GM21390 (cell line): ENCODE measurements around the gene SERPINA1.
"Not testable (repeated sequence)": the region's sequence is repeated elsewhere in the genome, so short reads cannot be mapped to it uniquely, and the experiment has no call there.

Experiments used
- ATAC-seq: cut with Tn5 transposase; IDR thresholded peaks from one replicate; pipeline ENCODE4 v1.9.1; 2021; ENCODE audit not compliant: unreplicated experiment

Gene SERPINA1

DNA sequence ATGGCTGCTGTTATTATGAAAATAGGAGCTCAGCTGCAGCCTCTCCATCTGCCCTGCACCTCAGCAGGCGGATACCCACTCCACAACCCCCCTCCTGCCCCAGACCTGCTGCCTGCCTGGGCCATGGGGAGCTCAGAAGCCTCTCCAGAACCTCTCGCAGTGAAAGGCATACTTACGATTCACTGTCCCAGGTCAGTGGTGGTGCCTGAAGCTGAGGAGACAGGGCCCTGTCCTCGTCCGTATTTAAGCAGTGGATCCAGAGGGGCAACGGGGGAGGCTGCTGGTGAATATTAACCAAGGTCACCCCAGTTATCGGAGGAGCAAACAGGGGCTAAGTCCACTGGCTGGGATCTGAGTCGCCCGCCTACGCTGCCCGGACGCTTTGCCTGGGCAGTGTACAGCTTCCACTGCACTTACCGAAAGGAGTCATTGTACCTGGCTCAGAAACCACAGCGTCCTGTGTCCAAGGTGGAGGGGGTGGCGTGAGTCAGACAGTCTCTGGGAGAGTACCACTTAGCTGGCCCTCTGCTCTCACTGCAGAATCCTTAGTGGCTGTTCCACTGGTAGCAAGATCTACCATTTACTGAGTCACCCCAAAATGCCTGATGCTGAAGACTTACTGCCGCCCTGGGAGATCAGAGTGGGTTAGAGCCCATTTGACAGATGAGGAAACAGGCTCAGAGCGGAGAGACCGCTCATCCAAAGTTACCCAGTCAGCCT lies at the start of gene SERPINA1:
Gene SERPINA1, minus strand, starts transcription at position 219 of the 720 bp plus-strand sequence. CDS start 5,365 bp downstream, outside the sequence.
- ATAC-seq = no peak

DNA sequence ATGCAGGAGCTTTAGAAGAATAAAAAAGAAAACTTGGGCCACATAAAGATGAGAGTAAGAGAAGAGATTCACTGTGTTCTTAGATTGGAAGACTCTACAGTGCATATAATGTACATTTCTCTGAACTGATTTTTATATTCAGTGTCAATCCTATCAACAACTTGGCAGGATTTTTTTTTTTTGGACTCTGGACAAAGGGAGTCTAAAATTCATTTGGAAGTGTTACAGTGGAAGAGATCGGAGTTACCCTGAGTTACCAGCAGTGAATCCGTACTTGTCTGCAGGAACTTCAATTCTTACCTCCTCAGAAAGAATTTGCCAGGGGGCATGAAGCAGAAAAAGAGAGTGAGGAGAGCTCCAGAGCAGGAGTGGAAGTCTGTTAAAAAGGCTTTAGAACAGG lies 40.2 kb upstream of the SERPINA1 start:
- ATAC-seq = no peak

DNA sequence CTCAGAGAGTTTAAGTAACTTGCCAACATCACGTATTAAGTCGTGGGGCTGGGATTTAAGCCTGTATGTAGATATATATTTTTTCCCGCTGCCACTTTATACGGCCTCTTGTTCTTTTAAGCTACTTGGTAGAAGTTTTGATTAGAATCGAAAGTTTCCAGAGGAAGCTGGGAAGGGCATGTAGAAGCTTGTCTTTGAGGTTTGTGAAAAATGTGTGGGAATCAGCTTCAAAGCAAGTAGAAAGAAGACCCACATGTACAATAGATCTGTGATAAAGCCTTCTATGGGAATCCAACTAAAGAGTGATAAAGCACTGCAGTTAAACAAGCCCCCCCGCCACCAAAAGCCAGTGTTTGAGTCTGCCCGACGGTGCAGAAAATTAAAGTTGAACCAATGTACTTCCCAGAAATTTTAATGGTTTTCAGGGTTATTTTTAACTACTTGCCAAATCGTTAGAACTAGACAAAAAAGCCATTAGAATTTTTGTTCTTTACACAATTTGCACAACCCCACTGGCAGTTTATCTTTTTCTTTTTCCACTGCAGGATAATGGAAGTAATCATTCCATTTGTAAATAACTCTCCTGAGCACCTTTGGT lies 38.7 kb upstream of the SERPINA1 start:
- no peak for ATAC-seq

DNA sequence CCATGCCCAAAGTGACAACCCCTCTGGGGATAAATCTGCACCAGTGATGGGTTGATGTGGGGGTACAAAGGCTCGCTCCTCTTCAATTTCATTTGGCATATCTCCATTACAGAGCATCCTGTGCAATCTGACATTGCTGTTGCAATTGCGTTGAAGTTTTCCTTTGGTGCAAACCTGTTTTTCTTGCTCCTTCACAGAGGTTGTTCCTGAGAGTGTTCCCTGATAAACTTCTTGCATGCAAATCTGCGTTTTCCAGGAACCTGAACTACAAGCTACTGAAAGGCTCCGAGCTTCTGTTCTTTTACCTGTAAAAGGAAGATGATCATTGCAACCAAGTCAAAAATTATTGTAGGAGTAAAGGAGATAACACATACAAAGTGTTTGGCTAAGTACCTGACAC lies 38.1 kb upstream of the SERPINA1 start:
- ATAC-seq = no peak

DNA sequence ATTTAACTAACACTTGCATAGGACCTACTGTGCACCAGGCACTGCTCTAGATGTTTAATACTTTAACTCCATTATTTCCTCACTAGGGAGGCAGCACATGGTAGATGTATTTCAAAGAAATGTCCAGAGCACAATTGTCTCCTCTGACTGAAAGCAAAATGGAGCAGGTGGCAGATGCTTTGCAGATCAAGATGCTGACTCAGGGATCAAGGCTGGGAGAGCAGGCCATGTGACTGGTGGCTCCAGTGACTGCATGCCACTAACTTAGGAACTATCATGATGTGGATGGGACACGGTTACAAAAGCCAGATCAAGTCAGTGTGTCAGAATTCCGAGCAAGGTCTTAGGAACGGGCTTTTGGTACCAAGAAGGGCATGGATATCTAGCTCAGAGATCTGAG lies 36.0 kb upstream of the SERPINA1 start:
- ATAC-seq = no peak

DNA sequence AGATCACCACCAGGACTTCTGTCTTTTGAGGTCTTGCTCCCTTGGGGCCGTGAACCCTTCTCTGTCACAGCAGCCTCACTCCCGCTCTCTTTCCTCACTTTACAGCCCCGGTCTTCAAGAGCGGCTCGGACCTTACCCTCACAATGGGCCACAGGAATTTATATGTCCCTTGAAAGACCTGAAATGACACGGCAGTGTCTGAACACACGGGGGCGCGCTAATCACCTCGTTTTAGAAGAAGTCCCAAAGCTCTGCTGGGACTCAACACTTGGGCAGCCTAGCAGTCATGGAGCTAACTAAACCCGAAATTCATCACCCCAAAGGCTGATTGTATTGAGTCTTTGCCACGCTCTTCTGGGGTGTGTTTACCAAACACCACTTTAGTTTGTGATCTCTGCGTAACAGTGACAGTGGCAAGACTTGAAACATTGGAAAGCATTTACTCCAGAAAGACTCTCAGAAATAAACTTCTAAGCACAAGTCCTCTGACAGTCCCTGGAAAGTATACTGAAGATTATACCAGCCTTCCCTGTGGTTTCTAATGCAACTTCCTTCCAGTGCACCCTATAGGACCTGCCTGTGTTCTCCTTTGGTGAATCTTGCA lies 35.2 kb upstream of the SERPINA1 start:
- ATAC-seq = no peak

DNA sequence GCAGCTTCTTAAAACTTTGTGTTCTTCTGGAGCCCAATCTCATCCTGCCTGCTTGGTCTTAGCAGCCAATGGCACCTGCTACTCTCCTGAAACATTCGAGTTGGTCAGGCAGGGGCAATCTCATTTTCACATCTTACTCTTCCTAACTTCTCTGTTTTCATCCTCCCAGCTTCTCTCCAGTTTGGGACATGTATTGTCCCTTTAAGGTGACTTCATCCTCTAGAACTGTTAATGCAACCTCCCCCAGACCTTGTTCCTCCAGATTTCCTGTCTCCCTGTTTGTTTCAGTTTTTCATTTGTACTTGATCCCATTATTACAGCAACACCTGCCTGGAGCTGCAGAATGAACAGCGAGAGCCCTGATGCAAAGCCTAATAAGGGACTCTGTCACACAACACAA lies 32.9 kb upstream of the SERPINA1 start:
- no peak for ATAC-seq

DNA sequence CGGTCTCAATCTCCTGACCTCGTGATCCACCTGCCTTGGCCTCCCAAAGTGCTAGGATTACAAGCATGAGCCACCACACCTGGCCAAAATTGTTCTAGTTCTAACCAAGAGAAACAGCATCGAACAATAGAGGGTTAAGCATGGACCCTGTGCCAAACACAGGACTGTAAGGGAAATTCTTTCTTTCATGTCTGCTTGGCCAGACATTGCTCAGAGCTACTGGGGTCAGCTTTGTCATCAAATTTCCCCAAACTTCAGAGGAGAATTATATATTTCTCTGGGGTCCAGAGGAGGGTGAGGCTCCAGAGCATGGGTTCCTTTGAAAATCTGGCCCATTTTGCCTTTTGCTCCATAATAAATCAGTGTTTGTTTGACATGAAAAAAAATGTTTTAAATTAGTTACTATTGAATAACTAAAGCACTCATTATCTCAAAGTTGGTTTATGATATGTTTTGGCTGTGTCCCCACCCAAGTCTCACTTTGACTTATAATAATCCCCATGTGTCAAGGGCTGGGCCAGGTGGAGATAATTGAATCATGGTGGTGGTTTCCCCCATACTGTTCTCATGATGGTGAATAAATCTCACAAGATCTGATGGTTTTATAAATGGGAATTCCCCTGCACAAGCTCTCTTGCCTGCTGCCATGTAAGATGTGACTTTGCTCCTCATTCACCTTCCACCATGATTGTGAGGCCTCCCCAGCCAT lies 29.2 kb upstream of the SERPINA1 start:
- ATAC-seq = not testable (repeated sequence)

DNA sequence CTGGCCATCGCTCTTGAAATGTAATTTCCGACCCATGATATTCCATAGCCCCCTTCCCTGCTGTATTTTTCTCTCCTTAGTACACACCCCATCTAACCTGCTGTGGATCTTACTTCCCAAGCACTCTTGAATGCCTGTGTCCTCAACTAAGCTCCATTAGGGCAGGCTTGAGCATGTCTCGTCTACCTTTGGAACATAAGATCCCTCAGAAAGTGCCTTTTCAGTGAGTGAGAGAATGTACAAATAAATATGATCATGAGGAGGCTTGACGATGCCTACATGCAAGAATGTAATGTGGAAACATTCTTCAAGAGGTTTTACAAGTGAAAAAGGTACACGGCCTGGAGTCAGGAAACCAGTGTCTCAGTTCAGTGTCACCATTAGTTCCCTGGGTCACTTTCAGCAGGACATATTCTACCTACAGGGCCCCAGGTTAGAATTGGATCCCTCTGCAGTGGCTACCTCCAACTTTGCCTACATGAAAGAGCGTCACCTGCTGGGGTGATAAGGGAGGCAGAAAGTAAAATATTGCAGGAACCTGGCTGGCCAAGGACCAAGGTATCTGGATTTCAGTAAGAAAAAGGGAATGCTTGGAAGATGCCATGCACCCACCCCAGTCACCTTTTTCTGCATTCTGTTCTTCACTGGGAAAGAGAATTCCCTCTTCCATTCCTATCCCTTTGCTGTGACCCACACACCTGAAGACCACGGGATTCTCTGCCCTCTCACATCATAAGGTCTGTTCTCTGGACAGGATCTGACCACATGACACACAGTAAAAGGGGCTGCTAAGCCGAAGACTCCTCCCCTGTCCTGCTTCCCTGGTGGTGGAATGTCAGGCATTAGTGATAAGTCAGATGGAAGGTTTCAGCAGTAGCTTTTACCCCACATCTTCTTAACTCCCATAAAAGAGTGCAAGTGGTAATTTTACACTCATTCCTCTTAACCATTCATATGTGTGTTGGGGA lies 24.6 kb upstream of the SERPINA1 start:
- ATAC-seq = no peak

DNA sequence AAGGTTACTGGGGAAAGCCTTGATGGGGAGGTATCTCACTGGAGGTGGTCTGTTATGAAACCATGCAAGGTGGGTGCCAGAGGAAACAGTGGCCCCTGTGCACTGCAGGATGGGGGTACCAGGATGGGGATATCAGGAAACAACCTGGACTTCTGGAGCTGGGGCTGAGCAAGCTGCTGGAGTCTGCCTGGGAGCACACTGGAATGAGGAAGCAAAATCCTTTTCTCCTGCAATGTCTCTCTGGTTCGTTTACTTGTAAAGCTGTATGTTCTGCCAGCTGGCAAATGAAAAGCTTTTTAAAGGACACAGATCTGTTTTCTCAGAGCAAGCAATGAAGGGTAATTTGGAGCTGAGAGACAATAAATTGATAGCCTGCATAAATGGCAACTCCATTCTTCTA lies 23.2 kb upstream of the SERPINA1 start:
- ATAC-seq = no peak

DNA sequence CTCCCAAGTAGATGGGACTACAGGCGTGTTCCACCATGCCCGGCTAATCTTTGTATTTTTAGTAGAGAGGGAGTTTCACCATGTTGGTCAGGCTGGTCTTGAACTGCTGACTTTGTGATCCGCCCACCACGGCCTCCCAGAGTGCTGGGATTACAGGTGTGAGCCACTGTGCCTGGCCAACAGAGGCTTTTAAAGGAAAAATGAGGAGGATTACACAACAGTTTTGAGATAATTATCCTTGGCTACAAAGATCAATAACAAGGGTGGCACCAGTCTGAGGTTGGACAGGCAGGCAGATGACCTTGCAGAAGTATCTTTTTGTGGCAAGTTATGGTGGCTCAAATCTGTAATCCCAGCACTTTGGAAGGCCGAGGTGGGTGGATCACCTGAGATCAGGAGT lies 21.0 kb upstream of the SERPINA1 start:
- not testable (repeated sequence) for ATAC-seq

DNA sequence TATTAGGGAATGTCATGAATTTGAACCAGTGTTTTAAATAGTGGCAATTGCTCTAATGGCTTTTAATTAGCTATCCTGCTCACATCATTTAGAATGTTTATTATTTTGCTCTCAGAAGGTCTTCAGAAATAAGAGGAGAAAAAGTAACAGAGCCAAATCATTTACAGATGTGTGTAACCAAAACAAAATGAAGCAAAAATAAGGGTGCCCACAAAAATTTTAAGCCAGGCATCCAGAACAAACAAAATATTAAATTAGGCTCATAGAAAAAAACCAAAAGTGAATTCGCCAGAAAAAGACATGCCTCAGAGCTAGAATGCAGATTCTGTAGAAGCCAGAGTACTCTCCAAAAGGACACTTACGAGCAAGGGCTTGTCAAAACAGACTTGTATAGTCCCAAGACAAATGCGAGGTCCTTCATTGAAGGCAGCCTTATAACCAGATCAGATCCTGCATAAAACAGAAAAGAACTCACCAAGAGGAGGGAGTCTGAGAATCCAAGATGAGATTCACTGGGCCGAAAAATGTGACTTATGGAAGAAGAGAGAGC lies 20.2 kb upstream of the SERPINA1 start:
- no peak for ATAC-seq

DNA sequence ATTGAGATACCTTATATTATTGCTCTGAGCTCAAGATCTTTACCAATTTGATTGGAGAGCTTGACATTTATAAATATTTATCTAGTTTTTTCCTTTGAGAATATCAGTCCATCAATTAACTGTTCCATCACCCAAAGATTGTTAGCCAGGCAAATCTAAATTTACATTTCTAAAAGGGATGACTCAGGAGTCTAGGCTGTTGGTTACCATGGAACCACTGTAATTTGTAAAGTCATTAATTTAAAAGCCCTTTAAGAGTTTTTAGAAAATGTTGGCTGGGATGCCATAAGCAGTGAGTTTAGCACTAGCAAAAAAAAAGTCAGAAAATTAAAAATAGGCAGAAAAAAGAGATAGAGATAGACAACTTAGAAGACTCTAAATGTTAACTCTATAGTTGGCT lies 19.5 kb upstream of the SERPINA1 start:
- ATAC-seq = no peak

DNA sequence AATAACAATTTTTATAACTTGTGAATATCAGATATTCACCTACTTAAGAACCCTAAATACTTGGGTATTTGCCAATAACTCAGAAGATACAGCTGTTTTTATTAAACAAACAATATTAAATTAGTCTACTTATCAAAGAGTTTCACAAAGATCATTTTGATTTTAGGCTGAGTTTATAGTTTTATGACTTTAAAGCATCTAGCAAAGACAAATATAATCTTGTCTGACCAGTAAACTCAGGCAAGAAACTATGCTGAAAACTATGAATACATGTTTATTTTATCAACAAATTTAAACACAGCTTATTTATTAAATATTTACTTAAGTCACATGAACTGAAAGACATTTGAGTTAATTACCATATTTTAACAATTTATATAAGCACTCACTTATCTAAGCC lies 18.5 kb upstream of the SERPINA1 start:
- no peak for ATAC-seq

DNA sequence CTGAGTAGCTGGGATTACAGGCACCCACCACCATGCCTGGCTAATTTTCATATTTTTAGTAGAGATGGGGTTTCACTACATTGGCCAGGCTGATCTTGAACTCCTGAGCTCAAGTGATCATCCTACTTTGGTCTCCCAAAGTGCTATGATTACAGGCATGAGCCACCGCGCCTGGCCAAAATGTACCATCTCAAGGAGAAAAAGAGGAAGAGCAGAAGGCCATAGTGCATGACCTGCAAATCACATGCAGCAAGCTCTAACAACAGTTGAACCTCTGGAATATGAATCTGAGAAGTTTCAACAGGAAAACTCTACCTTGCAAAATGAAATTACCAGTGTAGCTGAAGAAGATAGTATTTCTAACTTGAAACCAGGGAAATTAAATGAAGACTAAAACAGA lies 17.1 kb upstream of the SERPINA1 start:
- ATAC-seq = no peak

DNA sequence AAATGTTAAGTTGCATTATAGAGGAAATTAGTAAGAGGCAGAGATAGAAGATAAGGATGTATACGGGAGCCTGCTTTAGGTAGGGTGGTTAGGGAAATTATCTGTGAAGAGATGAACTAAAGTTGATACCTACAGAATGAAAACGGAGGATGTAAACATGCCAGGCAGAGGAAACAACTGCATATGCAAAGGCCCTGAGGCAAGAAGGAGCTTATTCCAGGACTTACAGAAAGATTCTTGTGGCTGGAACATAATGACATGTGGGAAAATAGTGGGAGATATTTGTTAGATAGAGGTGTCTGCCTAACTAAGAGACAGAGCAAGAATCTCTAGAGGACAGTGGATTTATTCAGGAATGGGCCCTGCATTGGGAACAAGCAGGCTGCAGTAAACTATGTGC lies 16.2 kb upstream of the SERPINA1 start:
- no peak for ATAC-seq

DNA sequence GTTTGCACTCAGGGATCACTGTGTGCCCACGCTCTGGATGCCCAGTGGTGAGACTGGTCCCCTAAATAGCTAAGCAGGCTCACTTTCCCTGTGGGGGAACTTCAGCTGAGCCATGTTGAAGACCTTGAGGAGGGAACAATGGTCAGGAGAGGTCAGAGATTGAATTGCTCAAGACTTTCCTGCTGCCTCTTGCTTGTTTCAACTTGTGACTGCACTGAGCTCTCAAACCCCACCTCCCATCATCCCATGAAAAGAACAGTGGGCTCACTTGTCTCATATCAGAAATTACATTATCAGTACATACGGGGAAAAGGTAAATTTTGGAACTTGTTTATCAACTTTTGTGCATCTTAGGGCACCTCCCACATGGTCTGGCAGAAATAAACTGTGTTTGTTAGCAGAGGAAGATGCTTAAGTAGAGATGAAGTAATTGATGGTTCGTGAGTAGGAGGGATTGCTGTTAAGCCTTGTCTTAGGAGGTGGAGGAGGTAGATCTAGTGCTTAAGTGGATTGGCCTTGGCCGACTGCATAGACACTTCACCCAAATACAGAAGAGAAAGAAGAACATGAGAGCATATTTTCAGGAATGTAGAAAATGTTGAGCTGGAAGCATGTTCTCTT lies 15.0 kb upstream of the SERPINA1 start:
- ATAC-seq = no peak

DNA sequence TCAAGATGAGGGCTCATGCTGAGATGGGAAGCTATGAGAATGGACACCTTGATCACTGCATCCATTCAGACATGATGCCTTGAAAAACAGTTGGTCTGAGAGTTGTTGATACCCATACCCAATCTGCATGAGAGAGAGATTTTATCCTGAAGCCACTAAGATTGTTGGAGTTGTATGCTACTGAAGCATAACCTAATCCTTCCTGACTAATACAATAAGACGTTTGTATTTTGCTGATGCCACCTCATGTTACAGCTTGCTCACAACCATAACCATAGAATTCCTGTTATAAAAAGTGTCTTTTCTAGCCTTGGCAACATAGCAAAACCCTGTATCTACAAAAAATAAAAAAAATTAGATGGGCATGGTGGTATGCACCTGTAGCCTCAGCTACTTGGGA lies 12.7 kb upstream of the SERPINA1 start:
- ATAC-seq = no peak

DNA sequence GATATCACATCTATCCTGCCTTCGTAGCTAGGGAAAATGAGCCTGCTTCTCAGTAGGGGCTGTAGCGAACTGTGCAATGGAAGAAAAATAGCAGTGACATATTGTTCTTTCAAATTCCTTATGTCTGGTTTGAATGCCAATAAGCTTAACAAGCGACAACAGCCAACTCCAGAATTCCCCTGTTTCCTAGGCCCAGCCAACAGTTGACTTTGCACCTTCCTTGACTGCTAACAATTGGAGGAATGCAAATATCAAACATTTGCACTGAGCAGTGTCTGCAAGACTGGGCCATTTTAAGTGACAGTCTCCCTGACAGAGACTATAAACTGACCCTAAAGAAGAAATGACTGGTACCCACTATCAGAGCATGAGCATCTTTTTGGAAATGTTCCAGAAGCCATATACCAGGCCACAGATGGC lies 12.0 kb upstream of the SERPINA1 start:
- ATAC-seq = no peak

DNA sequence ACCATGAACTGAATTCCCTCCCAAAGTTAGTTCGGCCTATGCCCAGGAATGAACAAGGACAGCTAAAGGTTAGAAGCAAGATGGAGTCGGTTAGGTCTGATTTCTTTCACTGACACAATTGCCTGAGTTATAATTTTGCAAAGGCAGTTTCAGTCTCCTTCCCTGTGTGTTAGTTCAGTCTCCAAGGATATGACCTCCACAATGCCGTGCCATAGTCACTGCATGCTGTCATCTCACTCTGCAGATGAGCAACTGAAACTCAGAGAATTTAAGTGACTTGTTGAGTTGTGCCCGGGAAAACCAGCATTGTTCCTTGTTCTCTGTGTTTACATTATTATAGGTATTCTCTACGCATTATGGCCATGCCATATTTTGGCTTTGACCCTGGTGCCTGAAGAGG lies 10.1 kb upstream of the SERPINA1 start:
- ATAC-seq = no peak
